ENCODE results near the gene ZNF683.
"Not testable (repeated sequence)": the region's sequence is repeated elsewhere in the genome, so short reads cannot be mapped to it uniquely, and the experiment has no call there.

Gene ZNF683

DNA sequence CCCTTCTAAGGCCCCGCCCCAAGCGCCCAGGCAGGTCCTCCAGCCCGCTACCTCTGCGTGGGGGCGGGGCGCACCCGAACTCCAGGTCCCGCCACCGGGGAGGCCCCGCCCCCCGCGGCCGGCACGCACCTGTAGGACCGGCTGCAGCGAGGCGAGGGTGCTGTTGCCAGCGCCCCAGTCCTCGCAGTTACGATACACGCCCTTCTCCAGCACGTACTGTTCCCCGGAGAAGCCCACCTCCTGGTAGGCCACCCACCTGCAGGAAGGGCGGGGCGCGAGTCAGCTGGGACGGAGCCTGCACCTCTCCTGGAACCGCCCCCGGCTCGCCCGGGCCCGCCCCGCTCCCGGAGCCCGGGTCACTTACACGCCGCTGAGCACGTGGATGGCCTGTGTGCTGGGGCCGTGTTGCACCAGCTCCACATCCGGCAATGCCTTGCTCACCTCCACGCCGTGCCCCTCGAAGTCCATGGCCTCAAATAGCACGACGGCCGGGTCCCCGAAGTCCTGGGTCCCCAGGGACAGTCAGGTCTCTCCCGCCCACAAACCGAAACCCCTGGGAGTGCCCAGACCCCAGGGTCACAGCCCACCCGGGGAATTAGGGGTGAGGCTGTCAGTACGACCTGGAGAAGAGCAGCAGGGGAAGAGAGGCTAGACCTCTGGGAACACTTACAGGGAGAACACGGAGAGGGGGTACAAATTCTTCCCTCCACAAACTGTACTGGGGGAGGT is 35.9 kb downstream of the ZNF683 start:
- no peak for DNase-seq (ENCODE audit: low read depth)

DNA sequence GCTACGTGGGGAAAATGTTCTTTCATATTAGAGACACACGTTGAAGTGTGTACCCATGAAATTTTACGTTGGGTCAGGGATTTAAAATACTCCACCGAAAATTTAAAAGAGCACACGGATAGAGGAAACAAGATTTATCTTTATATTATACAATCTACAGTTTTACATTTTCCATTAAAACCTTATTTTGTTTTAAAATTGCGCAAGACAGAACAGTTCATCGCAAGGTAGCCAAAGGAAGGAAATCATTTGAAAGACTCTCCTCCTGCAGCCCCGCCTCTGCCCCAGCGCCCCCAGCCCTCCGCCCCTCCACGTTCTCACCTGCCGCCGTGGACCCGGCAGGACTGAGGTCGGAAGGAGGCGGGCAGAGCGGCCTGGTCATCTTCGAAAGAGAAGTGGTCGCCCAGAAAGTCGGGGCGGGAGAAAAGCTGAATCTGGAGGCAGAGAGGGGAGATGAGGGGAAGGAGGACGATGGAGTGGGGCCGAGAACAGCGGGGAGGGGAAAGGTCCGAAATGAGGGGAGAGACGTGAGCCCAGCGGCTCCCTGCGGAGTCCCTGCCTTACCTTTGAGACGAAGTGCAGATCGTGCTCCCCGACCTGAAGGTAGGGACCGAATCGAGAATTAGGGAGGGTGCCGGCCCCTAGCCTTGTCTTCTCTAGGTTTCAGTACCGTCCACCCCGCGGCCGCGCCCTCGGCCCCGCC is 36.6 kb downstream of the ZNF683 start:
- no peak for DNase-seq (ENCODE audit: low read depth)

DNA sequence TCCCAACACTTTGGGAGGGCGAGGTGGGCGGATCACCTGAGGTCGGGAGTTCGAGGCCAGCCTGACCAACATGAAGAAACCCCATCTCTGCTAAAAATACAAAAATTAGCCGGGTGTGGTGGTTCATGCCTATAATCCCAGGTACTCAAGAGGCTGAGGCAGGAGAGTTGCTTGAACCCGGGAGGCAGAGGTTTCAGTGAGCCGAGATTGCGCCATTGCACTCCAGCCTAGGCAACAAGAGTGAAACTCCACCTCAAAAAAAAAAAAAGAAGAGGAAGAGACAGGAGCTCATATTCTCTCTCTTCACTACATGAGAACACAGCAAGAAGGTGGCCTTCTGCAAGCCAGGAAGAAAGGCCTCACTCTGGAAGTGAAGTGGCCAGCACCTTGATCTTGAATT is 39.2 kb downstream of the ZNF683 start:
- not testable (repeated sequence) for DNase-seq (ENCODE audit: low read depth)

DNA sequence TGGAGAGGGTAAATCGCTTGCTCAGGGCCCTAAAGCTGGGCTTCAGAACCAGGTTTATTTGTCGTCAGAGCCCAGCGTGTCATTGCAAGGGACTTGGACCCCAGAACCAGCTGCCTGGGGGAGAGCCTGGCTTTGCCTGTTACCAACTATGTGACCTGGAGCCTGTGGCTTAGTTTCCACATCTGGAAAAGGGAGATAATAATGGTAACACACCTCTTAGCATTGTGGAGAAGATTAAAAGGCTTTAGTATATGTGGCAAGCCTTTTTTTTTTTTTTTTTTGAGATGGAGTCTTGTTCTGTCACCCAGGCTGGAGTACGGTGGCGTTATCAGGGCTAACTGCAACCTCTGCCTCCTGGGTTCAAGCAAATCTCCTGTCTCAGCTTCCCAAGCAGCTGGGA is 42.3 kb downstream of the ZNF683 start:
- DNase-seq (ENCODE audit: low read depth) = no peak

GRCh38 chr1:26329380-26329779 is 43.2 kb downstream of the ZNF683 start:
- DNase-seq (ENCODE audit: low read depth) = not testable (repeated sequence)

DNA sequence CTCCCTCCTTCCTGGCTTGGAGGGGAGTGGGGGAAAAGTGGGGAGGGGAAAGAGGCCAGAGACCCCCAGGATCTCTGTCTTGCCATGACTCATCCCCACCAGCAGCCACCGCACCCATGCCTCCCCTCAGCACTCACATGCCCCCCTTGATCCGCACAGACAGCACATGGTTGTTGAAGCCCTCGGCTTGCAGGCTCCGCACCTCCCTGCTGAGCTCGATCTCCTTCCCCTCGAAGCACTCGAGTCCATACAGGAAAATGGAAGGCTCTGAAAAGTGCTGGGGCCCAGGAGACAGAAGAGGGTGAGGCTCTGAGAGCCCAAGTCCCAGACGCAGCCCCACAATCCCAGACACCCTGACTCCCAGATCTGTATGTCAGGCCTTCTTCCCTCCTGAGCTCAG is 44.0 kb downstream of the ZNF683 start:
- DNase-seq (ENCODE audit: low read depth) = no peak

GRCh38 chr1:26327956-26328362 is 44.6 kb downstream of the ZNF683 start:
- DNase-seq (ENCODE audit: low read depth) = no peak

GRCh38 chr1:26324550-26324949 is 48.0 kb downstream of the ZNF683 start:
- DNase-seq (ENCODE audit: low read depth) = no peak

DNA sequence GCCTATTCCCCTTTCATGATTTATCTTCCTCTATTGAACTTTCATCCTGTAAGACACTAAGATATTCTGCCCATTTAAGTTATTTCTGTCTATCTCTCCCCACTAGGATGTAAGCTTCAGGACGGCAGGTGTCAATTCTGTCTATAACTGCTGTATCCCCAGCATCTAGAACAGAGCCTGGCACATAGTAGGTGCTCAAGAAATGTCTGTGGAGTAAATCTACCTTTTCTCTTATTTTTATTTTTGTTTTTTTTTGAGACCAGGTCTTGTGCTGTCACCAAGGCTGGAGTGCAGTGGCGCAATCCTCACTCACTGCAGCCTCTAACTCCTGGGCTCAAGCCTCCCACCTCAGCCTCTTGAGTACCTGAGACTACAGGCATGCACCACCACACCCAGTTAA is 49.2 kb downstream of the ZNF683 start:
- no peak for DNase-seq (ENCODE audit: low read depth)

DNA sequence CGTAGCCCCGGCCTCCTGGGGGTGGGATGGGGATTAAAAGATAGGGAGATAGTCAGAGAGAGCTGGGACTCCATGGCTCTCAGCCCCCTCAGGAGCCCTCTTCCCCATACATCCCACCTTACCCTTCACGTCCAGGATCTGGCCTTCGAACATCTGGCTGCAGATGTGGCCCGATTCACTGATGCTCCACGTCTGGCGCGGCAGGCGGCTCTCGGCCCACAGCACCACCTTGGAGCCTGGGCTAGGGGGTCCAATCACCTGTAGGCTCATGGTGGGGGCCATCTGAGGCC is 50.6 kb downstream of the ZNF683 start:
- no peak for DNase-seq (ENCODE audit: low read depth)

- DNase-seq (ENCODE audit: low read depth) = peak; percentile 69
Measured at GRCh38 chr1:26321315-26322041, 51.1 kb downstream of the ZNF683 start.

DNA sequence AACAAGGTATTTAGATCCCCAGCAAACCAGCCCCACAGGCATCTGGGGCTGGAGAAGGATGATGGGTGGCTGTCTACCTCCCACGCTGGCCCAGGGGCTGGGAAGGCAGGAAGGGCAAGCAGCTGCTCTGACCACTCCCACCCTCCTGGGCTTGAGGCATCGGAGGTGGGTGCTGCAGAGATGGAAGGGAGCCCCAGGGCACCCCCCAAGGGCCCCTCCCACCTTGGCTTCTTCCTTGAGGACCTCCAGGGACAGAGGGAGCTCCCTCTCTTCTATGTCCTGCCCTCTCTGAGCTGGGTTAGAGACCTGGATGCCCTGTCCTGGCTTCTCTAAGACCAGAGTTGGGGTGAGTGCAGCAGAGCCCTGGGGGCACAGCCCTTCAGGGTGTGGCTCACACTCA is 51.7 kb downstream of the ZNF683 start:
- no peak for DNase-seq (ENCODE audit: low read depth)

DNA sequence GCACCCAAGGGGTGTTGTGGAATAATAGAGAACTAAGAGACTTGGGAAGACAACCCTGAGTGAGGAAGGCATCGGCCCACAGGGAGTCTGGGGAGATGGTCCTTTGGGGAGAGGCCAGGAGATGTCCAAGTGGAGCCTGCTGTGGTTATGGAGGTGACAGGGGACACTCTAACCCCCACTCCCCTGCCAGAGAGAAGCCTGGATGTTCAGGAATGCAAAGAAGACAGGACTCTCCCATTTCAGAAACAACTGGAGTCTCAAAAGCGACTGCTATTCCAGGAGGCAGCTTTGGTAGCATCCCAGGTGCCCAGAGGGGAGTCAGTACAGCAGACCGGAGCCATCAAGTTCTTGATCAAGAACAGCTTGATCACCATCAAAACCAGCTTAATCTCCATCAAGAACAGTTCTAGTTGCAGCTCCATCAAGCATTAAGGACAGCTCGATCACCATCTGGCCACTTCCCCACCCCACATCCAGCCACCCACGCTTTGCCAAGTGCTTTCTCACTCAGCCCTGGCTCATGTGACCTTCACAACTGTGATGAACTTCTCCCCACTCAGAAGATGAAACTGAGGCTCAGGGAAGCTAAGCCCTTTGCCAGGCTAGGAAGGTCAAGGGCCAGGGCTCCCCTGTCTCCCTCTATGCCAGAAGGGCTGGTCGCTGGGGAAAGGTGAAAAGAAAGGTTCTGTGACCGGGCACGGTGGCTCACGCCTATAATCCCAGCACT is 54.0 kb downstream of the ZNF683 start:
- no peak for DNase-seq (ENCODE audit: low read depth)

- no peak for DNase-seq (ENCODE audit: low read depth)
Measured at GRCh38 chr1:26317612-26318337, 54.8 kb downstream of the ZNF683 start, which contains the start of gene CD52. CD52 (plus strand) TSS chr1:26317958; CDS start chr1:26318018, 60 bp downstream.

- no peak for DNase-seq (ENCODE audit: low read depth)
Measured at GRCh38 chr1:26317146-26317545, 55.4 kb downstream of the ZNF683 start.

DNA sequence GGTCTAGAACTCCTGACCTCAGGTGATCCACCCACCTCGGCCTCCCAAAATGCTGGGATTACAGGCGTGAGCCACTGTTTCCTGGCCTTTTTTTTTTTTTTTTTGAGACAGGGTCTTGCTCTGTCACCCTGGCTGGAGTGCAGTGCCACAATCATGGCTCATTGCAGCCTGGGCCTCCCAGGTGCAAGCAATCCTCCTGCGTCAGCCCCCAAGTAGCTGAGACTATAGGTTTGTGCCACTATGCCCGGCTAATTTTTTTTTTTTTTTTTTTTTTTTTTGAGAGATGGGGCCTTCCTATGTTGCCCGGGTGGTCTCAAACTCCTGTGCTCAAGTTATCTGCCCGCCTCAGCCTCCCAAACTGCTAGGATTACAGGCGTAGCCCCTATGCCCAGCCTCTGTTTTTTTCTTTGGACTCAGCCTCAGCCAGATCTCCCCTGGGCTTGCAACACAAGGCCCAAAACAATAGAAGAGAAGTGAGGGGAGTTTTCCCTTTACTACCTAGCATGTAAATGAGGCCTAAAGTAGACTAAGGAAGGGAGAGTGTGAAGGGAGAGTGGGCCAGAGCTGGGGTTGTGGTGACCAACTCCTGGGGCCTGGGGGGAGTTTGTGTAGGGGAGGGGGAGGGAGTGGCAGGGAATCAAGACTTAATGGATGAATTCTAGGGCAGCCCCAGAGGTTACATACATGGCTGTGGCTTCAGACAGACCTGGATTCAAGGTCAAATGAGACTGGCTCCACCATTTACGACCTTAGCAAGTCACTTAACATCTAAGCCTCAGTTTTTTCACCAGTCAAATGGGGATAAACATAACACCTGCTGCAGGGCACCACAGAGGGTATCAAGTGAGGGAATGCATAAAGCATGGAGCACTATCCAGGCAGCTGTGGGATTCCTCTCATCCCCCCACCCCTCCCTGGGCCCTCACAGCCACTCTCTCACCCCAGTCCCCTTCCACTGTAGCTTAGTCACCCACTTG is 56.4 kb downstream of the ZNF683 start:
- no peak for DNase-seq (ENCODE audit: low read depth)

GRCh38 chr1:26314501-26314900 is 58.0 kb downstream of the ZNF683 start:
- no peak for DNase-seq (ENCODE audit: low read depth)

All from stromal cell of bone marrow (primary cell).